HCT116 (cell line): ENCODE results near the gene KRT39.

ENCODE experiments used
- CEBPB ChIP-seq: IDR thresholded peaks from 2 replicates; pipeline ENCODE4 v1.6.1; 2012; ENCODE audit warnings: low read depth
- EZH2 ChIP-seq: fragments of 200-600 bp; sonication (generic); IDR thresholded peaks from 2 replicates; pipeline ENCODE4 v1.6.1; 2017; ENCODE audit warnings: antibody characterized with exemption, mixed run types
- TF ChIP-seq, protein P1 (sequence below), 3 experiments: fragments of 200-600 bp in 1 of 3; sonication (generic) in 1 of 3; IDR thresholded peaks in 2 of 3; conservative IDR thresholded peaks in 1 of 3; 2 replicates each; pipeline ENCODE4 v1.5.1; 2012 to 2017; ENCODE audit warnings: low read depth in 2 of 3, low read length in 2 of 3, antibody characterized with exemption in 1 of 3, borderline replicate concordance in 1 of 3, control low read depth in 1 of 3, mild to moderate bottlenecking in 1 of 3, mixed read lengths in 1 of 3, mixed run types in 1 of 3, moderate library complexity in 1 of 3; ENCODE audit not compliant: insufficient read depth in 1 of 3

- TF ChIP-seq, protein P1, sequence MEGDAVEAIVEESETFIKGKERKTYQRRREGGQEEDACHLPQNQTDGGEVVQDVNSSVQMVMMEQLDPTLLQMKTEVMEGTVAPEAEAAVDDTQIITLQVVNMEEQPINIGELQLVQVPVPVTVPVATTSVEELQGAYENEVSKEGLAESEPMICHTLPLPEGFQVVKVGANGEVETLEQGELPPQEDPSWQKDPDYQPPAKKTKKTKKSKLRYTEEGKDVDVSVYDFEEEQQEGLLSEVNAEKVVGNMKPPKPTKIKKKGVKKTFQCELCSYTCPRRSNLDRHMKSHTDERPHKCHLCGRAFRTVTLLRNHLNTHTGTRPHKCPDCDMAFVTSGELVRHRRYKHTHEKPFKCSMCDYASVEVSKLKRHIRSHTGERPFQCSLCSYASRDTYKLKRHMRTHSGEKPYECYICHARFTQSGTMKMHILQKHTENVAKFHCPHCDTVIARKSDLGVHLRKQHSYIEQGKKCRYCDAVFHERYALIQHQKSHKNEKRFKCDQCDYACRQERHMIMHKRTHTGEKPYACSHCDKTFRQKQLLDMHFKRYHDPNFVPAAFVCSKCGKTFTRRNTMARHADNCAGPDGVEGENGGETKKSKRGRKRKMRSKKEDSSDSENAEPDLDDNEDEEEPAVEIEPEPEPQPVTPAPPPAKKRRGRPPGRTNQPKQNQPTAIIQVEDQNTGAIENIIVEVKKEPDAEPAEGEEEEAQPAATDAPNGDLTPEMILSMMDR (IDR thresholded peaks at IDR 0.05 in 2 of 3, conservative IDR thresholded peaks at IDR 0.05 in 1 of 3; ENCODE audit: borderline replicate concordance in 1 of 3, insufficient read depth in 1 of 3, low read depth in 2 of 3, low read length in 2 of 3), result no peak
- TF ChIP-seq EZH2 (no peak), CEBPB (no peak)
These were observed 48.7 kb upstream of the KRT39 start for GRCh38 chr17:41015454-41015853.
